Measurements from ENCODE around the gene SBK2.

SBK2 gene

DNA sequence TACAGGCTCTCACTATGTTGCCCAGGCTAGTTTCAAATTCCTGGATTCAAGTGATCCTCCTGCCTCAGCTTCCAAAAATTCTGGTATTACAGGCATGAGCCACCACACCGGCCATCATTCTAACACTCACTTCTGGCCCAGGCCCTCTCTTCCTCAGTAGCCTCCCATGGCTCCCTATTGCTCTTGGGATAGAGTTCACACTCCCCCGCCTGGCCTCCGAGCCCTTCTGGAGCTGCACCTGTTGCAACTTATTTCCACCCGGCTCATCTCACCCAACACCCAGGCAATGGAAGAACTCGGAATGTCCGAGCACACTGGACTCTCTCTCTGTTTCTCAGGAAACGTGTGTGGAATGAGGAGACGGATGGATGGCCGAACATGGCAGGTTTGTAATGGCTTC lies 17.4 kb upstream of the SBK2 start:
- no peak for DNase-seq

DNA sequence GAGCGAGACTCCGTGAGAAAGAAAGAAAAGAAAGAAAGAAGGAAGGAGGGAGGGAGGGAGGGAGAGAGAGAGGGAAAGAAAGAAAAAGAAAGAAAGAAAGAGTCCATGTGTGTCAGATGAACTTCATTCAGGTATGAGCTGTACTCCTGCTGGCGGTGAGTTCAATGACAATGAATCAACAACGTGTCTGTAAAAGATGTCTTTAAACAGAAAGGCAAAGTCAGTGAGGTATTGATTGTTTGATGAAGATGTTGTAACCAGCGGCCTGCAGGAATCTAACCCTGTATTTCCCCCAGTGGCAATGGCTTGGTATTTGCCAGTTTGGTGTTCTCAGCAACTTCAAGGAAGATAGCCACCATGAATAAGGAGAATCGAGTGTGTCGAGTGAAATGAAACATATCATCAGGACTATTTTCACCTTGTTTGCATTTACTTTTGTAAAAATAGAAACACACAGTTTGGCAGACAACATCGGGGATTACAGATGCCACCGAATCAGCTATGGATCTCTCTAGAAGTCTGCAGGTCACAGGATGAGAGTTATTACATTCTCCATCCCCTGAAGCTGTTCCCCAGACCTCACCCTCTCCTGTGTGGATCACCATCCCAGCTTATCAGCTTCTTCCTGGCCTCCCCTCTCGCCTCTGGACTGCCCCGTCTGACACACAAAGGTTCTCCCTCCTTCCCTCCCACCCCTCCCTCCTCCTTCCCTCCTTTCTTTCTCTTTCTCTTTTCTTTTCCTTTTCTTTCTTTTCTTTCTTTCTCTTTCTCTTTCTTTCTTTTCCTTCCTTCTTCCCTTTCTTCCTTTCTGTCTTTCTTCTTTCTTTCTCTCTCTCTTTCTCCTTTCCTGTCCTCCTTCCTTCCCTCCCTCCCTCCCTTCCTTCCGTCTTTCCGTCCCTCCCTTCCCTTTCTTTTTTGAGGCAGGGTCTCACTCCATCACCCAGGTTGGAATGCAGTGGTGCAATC lies 16.6 kb upstream of the SBK2 start:
- no peak for DNase-seq

DNA sequence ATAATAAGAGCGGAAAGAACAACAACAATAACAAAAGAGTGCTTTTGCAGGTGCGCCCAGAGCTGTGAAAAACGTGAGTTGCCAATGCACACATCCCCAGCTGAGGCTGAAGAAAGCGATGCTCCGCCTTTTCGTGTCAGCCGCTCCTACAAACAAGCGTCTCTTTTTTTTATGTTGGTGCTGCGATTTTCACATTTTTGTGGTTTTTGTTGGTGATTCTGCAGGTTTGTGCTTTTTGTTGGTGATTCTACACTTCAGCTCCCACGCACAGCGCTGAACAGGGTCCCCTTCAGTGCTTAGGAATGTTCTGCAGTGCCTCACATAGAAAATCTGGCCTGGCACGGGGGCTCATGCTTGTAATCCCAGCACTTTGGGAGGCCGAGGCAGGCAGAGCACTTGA lies 15.7 kb upstream of the SBK2 start:
- DNase-seq = no peak

DNA sequence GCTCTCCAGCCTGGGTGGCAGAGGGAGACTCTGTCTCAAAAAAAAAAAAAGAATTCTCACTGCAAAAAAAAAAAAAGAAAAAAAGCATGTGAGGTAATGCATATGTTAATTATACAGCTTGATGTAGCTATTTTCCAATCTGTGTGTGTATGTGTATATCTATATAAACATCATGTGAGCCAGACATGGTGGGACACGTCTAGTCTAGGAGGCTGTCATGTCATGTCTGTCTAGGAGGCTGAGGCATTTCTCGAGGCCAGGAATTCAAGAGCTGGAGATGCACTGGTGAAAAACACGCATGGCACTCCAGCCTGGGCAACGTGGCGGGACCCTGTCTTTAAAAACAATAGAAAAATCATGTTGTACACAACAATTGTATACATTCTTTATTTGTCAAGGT lies 15.3 kb upstream of the SBK2 start:
- DNase-seq = no peak

DNA sequence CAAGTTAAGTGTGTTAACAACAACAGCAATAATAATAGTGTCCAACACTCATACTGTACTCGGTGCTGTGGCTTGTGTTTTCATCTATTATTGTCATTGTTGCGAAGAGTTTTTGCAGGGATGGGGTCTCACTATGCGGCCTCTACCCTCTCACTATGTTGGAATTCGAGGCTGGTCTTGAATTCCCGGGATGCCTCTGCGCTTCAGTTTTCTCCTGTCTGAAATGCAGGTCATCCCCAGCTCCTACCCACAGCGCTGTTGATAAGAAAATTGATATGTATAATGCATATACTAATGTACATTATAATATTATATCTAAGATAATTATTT lies 13.4 kb upstream of the SBK2 start:
- no peak for DNase-seq

DNA sequence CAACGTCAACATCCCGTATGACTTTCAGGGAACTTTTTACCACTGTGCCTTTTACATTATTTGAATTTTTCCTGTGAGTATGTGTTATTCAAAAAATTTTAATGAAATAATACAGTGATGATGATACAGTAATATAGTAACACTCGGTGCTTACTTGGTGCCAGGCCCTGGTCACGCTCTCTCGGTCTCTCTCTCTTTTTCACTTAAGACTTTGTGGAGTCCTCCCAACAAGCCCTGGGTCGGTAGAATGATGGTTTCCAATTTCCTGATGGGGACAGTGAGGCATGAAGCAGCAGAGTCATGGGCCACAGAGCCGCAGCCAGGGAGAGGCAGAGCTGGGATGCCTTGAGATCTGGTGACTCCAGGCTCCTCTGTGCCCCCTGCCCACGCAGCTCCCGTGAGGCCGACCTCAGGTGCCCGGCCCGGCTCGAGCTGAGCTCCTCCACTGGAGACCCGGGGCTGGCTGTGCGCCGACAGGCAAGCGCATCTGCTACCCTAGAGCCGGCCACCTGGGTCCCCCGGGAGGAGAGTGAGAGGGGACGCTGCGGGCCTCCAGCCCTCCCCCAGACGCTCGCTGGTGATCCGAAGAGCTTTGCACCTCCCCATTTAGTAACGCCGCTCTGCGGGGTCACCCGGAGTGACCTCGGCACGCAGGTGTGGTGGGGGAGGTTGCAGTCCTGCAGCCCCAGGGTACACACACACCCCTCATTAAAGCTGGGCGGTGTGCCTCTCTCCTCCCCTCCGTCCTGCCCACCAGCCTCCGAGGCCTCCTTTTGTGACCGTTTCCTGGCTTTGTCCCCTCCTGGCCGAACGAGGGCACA lies 12.8 kb upstream of the SBK2 start:
- no peak for DNase-seq

DNA sequence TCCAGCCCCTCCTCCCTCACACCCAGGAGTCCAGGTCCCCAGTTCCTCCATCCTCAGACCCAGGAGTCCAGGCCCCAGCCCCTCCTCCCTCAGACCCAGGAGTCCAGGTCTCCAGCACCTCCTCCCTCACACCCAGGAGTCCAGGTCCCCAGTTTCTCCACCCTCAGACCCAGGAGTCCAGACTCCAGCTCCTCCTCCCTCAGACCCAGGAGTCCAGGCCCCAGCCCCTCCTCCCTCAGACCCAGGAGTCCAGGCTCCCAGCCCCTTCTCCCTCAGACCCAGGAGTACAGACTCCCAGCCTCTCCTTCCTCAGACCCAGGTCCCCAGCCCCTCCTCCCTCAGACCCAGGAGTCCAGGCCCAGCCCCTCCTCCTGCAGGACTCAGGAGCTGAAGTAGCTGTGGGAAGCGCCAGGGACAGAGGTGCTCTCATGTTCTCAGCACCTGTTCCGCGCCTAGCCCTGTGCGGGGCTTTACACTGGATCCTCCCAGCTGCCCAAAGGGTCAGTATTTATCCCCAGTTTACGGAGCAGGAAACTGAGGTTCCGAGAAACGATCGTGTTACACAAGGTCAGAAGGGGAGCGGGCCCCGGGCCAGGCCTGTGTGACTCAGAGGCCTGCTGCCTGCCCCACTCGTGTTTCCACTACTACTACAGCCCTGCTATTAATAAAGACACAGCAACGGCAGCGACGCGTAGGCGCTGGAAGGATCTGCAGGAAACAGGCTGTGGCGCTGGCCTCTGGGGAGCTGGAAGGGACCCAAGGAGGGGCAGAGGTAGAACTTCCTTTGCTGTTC lies 10.1 kb upstream of the SBK2 start:
- peak; percentile 80 to 90 for DNase-seq

DNA sequence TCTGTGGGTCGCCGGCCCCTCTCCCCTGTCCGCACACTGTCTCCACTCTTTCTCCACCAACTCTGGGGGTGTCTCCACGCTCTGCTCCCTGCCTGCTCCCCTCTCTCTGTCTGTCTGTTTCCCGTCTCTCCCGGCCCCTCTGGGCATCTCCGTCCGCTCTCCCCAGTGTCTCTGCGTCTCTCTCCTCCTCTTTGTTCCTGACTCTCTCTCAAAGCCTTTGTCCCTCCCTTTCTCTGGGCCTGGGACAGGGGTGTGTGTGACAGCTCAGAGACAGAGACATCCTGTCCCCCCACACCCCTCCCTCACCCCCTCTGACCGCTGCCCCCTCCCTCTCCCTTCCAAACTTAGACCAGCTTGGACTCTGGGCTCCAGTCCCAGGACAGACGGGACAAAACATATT lies 9.1 kb upstream of the SBK2 start:
- DNase-seq = no peak

DNA sequence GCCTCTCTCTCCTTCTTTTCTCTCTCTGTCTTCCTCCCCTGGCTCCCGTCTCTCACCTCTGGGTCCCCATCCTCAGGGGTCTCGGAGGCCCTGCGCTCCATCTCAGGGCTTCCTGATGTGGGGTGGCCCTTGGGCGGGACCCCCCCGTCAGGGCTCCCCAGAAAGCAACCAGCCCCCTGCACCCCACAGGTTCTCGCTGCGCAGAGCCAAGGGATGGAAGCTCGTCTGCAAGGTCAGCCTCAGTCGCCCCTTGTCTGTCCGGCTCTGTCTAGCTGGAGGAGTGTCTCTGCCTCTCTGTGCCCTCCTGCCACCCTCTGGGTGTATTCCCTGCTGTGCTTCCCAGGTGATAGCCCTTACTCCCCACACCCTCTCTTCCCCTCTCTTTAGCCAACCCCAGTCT lies 8.5 kb upstream of the SBK2 start, which contains the start of gene SBK3:
Gene SBK3 (minus strand): TSS at position 101 of the 400 bp plus-strand sequence. CDS start 0 bp downstream, at position 101.
- no peak for DNase-seq

DNA sequence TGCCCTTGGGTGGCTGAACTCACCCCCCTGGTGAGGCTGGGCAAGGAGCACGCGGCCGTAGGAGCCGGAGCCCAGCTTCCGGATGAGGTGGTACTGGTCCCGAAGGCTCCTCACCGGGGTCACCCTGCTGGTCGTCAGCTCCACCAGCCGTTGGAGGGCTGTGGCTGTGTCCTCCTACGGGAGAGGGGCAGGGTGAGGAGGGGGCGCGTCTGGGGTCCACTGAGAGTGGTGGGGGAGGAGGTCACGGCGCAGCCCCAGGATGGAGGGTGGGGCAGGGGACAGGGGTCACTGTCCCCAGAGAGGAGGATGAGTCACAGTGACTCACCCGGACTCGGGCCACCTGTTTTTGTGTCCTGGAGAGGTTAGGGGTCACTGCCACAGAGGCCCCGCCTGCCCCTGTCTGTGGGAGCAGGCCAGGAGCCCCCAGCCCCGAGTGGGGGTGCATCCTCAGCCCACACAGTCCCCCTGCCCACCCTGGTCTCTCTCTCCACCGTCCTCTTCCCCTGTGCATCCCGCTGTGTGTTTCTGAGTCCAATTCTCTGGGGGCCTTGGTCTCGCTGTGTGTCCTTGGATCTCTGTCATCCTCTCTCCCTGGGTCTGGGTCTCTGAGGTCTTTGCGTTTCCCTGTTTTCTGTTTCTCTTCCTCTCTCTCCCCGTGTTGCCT lies 8.0 kb upstream of the SBK2 start:
- DNase-seq = no peak

DNA sequence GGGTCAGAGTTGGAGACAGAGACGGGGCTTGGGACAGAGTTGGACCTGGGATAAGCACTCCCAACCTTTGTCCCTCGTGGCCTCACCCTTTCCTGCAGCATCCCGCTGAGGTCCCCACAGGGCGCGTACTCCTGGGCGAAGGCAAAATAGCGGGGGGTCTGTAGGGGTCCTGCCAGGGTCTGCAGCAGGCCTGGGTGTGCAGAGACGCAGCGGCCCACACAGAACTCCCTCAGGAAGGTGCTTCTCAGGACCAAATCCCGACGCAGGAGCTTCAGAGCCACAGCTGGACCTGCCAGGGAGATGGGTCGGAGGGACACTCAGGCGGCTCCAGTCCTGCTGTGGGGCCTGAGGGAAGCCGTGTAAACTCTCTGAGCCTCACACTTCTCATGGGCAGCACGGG lies 7.1 kb upstream of the SBK2 start:
- no peak for DNase-seq

DNA sequence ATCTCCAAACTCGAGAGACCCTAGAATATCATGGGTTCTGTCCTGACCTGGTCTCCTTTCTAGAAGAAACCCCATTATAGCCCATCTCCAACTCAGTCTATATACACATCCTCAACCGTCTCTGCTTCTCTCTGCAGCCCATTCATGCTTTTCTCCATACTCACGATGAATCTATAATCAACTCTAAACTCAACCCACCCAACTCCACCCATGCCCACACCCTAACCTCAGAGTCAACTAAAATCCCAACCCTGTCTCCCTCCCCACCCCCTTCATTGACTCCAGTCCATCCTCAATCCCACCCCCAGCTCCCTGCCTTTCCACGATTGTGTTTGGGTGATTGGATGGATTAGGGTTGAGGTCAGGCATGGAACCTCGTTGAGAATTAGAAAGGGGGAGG lies 6.6 kb upstream of the SBK2 start:
- DNase-seq = no peak

DNA sequence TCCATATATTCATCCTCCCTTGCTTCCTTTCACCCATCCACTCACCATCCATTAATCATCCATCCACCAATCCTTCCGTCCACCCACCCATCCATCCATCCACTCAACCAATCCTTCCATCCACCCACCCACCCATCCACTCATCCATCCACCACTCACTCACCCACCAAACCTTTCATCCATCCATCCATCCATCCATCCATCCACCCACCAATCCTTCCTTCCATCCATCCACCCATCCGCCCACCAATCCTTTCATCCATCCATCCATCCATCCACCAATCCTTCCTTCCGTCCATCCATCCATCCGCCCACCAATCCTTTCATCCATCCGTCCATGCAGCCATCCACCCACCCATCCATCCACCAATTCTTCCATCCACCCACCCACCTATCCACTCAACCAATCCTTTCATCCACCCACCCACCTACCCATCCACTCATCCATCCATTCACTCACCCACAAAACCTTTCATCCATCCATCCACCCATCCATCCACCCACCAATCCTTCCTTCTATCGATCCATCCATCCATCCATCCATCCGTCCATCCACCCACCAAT lies 5.4 kb upstream of the SBK2 start:
- no peak for DNase-seq

DNA sequence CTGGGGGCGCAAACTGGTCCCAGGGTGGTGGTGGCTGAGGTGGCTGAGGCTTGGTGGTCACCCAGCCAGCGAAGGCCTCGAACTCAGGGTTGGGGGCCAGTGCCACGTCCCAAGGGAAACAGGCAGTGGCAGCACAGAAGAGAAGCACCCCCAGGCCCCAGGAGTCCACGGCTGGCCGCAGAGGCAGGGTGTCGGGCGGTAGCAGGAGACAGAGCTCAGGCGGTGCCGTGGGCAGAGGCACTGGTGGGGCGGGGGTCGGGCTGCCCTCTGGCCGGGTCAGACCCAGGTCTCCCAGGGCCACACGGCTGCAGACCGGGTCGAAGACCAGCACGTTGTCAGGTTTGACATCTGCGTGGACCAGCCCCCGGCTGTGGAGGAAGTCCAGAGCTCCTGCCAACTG lies 4.2 kb upstream of the SBK2 start:
- DNase-seq = no peak

DNA sequence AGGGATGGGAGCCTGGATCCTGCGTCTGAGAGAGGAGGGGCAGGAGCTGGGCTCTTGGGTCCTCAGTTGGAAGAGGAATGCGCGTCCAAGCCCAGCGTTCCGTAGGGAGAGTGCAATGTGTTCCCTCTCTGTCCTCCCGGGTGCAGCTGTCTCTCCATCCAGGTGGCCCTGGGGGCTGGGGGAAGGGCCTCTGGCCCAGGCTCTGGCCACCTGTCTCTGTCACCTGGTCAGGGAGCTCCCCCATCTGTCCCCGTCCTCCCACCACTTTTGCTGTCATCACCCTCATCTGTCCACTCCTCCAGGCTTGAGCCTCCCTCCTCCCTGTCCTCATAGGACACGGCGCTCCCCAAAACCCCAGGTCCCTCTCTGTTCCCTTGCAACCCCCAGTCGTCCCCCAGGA lies 3.7 kb upstream of the SBK2 start:
- DNase-seq = no peak

DNA sequence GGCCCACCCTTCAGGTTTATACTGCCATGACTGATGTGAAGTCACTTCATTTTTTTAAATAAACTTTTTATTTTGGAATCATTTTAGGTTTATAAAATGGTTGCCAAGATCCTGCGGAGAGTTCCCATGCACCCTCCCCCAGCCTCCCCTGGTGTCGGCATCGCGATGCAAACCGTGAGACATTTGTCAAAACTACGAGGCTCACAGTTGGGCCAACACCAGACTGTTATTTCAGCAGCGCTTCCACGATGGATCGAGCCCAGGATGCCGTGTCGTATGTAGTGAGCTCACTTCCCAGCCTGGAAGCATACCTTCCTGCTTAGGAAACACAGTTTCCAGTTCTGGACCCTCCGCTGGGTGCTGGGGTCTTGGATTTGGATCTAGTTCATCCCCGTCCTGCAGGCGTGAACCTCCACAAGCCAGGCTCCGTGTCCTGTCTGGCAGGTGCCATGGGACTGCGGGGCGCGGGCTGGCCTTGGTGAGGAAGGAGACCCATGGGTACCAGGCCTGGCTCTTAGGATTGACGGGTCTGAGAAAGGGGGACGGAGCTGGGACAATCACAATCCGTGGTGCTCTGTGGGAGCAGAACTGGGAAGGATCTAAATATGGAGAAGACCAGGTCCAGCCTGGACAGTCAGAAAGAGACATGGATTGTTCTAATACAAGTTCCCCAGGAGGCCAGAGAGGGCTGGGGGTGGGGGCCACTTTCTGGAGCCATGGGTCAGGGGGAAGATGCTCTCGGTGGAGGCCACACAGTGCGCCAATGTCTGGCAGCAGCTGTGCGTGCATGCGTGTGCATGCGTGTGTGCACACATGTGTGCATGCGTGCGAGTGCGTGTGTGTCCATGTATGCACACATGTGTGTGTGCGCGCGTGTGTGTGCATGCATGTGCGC lies 2.4 kb upstream of the SBK2 start:
- DNase-seq = no peak

DNA sequence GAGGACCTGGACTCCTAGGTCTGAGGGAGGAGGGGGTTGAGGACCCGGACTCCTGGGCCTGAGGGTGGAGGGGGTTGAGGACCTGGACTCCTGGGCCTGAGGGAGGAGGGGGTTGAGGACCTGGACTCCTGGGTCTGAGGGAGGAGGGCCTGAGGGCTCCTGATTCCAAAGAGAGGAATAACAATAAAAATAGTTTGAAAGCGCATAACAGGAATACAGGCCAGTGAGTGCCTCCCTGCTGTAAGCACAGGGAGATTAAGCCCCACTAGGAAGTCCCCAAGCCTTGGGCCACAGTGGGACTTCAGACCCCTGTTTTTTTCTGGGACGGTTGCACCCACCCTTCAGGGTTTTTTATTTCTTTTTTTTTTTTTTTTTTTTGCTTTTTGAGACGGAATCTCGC lies 1.2 kb upstream of the SBK2 start:
- no peak for DNase-seq

DNA sequence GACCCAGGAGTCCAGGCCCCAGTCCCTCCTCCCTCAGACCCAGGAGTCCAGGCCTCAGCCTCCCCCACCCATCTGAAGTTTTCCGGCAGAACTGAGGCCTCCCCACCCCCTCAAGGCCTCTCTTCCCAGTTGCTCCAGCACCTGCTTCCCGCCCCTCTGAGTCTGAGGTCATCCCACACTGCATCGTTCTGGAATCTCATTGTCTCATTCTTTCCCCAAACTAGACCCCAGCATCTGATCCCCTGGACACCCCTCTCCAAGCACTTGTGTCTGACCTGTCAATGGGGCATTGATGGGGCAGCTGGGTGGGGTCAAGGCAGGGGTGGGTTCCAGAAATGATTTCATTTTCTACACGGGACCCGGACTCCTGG lies 793 bp upstream of the SBK2 start:
- DNase-seq = no peak

DNA sequence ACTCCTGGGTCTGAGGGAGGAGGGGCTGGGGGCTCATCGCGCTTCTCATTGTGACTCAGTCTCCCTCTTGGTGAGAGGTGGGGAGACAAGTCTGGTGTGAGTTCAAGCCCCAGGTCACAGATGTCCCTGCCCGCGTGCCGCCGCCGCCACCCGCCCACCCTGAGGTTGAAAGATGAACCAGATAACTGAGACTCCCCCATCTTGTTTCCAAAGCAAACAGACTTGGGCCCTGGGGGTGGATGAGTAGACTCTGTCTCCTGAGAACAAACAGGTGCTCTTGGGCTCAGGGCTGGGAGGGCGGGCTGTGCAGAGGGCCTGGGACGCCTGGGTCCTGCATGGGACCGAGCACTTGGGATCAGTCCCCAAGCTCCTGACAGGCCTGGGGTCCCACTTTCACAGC lies 567 bp downstream of the SBK2 start:
- DNase-seq = no peak

DNA sequence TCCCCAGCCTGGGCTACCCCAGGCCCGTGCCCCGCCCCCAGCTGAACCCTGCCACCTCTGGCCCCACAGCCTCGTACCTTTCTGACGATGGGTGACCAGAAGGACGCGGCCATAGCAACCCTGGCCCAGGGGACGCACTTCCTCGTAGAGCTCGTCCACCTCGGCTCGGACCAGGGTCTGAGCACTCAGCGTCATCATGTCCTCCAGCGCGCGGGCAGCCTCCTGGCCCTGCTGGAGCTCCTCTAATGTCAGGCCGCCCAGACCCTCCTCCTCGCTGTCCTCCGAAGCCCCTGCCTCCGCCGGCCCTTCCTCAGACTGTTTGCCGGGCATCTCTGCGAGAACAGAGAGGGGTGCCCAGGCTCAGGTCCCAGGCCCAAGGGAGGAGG lies 975 bp downstream of the SBK2 start:
- DNase-seq = no peak

DNA sequence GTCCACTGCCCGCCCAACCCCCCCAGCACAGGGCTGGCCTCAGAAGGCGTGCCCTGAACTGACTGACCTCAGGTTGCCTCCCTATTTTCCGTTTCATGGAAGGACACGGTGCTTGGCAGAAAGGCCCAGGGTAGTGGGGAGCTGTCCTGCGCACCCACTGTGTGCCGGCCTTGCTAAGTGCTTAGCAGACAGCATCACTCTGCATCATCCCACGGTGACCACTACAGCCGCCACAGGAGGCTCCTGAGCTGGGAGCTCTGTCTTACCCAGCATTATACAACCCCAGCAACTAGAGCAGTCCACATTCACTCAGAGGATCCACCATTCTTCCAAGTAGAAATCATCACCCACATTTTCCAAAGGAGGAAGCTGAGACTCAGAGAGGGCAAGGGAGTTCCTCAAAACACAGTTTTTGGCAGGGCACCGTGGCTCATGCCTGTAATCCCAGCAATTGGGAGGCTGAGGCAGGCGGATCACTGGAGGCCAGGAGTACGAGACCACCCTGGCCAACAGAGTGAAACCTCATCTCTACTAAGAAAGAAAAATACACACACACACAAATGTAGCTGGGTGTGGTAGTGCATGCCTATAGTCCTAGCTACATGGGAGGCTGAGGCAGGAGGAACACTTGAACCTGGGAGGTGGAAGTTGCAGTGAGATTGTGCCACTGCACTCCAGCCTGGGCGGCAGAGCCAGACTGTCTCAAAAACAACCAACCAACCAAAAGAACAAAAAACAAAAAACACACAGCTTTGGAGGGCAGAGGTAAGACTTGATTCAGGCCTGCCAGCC lies 1.6 kb downstream of the SBK2 start:
- DNase-seq = peak; percentile 41 to 51

Data from inflammatory macrophage treated with lipopolysaccharide for 1 hour (primary cell).